Adrenal gland (tissue), 5 donors: Measurements from ENCODE around the gene RTTN.

Experiments used
- POLR2A ChIP-seq, 2 donors: fragments of 450-650 bp; IDR thresholded peaks; one replicate each; pipeline ENCODE4 v1.6.1; 2017; ENCODE audit warnings: antibody characterized with exemption in 2 of 2, mild to moderate bottlenecking in 2 of 2, moderate library complexity in 1 of 2
- TF ChIP-seq, protein P1 (sequence below), 6 experiments: fragments of 450-650 bp in 4 of 6; fragments of 200-600 bp in 2 of 6; sonication (generic) in 1 of 6; IDR thresholded peaks; 1 replicate in 5 of 6; 2 replicates in 1 of 6; pipeline versions ENCODE4 v1.5.1 to v1.8.0; 2016 to 2021; ENCODE audit warnings: antibody characterized with exemption in 6 of 6, mild to moderate bottlenecking in 2 of 6, moderate library complexity in 1 of 6
- donor health status: DM: no; HTN: no; CAD: no.

DNA sequence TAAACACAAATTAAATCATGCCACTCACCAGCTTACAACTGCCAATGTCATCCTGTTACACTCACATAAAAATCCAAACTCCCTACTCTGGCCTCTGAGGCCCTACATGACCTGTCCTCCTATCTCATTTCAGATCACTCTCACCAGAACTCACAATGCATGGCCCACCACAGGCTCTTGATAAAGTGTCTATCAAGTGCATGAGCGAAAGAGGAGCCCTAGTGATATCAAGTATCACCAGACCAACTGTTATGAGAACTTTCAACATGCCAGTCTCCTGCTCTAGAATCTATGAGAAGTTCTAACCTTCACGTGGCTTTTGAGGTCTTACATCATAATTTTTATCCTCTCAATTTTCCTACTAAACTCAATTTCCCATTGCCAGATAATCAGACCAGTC is 181.4 kb downstream of the RTTN start:
- no peak for TF ChIP-seq POLR2A (IDR thresholded peaks at IDR 0.05)
- TF ChIP-seq, protein P1, sequence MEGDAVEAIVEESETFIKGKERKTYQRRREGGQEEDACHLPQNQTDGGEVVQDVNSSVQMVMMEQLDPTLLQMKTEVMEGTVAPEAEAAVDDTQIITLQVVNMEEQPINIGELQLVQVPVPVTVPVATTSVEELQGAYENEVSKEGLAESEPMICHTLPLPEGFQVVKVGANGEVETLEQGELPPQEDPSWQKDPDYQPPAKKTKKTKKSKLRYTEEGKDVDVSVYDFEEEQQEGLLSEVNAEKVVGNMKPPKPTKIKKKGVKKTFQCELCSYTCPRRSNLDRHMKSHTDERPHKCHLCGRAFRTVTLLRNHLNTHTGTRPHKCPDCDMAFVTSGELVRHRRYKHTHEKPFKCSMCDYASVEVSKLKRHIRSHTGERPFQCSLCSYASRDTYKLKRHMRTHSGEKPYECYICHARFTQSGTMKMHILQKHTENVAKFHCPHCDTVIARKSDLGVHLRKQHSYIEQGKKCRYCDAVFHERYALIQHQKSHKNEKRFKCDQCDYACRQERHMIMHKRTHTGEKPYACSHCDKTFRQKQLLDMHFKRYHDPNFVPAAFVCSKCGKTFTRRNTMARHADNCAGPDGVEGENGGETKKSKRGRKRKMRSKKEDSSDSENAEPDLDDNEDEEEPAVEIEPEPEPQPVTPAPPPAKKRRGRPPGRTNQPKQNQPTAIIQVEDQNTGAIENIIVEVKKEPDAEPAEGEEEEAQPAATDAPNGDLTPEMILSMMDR (IDR thresholded peaks at IDR 0.05), result no peak
